BLaER1 (cell line): ENCODE data around the gene CCDC78.
A peak's percentile ranks its signal among the peaks of the same experiment; 100 is the strongest.

Experiments
- H3K27ac ChIP-seq: shearing (Covaris generic); formaldehyde crosslinking; 2 replicates; pipeline ENCODE4 v1.8.1; 2022
- H3K27me3 ChIP-seq: shearing (Covaris generic); formaldehyde crosslinking; 2 replicates; pipeline ENCODE4 v1.8.1; 2022
- H3K36me3 ChIP-seq: shearing (Covaris generic); formaldehyde crosslinking; 2 replicates; pipeline ENCODE4 v1.8.1; 2022
- H3K4me1 ChIP-seq: shearing (Covaris generic); formaldehyde crosslinking; 2 replicates; pipeline ENCODE4 v1.8.1; 2022
- H3K4me2 ChIP-seq: shearing (Covaris generic); formaldehyde crosslinking; 2 replicates; pipeline ENCODE4 v1.8.1; 2022
- H3K4me3 ChIP-seq: shearing (Covaris generic); formaldehyde crosslinking; 2 replicates; pipeline ENCODE4 v1.8.1; 2022
- H3K9ac ChIP-seq: shearing (Covaris generic); formaldehyde crosslinking; 2 replicates; pipeline ENCODE4 v1.8.1; 2022
- H3K9me3 ChIP-seq: shearing (Covaris generic); formaldehyde crosslinking; 2 replicates; pipeline ENCODE4 v1.8.1; 2022
- H4K20me1 ChIP-seq: shearing (Covaris generic); formaldehyde crosslinking; 2 replicates; pipeline ENCODE4 v1.8.1; 2022
- Cebpa-rat ChIP-seq: shearing (Covaris generic); IDR thresholded peaks from 2 replicates; pipeline ENCODE4 v1.8.1; 2022

CCDC78 gene

DNA sequence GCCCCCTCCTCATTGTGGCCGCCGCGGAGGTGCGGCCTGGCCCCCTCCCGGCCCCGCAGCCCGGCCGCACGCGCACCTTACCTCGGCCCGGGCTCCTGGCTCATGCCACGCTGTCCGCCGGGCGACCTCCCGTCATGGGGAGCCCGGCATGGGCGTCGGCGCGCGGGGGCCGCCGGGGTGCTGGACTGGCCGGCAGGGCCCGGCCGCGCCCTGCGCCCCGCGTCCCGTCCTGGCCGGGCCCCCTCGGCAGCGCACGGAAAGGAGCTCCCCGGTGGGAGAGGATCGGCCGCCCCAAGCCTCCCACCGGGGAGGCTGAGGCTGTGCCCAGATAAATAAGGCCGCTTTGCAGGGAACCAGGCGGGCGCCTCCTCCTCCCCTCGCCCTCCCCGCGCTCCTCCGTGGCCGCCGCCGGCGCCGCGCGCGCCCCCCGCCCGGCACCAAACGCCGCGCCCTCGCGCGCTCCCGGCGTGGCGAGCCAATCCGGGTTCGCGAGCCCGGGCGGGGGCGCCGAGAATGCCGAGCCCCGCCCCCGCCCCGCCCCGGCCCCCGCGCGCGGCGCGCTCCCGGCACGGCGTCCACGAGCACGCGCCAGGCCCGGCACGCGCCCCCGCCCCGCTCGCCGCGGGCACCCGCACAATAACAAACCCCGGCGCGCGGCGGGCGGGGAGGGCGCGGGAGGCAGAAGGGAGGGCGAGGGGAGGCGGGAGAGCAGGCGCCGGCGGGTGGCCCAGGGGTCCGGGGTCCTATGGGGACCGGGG, 20.6 kb downstream of the CCDC78 start, which contains the start of gene FBXL16:
Gene FBXL16 (minus strand): TSS at position 371 of the 758 bp plus-strand sequence. CDS start 8,396 bp downstream, outside the sequence.
- Histone ChIP-seq H3K4me3 (peak within 1 kb of the TSS; percentile 65), H3K4me2 (peak within 1 kb of the TSS; percentile 90), H4K20me1 (peaks cover 88% of the 10 kb centered on the region), H3K36me3 (no peaks in the 10 kb centered on the region), H3K9ac (no peak within 1 kb of the TSS), H3K27me3 (peaks cover 100% of the 10 kb centered on the region), H3K9me3 (no peaks in the 10 kb centered on the region), H3K27ac (no peak within 1 kb of the TSS), H3K4me1 (peaks cover 27% of the 10 kb centered on the region)
- TF ChIP-seq Cebpa-rat, result no peak

DNA sequence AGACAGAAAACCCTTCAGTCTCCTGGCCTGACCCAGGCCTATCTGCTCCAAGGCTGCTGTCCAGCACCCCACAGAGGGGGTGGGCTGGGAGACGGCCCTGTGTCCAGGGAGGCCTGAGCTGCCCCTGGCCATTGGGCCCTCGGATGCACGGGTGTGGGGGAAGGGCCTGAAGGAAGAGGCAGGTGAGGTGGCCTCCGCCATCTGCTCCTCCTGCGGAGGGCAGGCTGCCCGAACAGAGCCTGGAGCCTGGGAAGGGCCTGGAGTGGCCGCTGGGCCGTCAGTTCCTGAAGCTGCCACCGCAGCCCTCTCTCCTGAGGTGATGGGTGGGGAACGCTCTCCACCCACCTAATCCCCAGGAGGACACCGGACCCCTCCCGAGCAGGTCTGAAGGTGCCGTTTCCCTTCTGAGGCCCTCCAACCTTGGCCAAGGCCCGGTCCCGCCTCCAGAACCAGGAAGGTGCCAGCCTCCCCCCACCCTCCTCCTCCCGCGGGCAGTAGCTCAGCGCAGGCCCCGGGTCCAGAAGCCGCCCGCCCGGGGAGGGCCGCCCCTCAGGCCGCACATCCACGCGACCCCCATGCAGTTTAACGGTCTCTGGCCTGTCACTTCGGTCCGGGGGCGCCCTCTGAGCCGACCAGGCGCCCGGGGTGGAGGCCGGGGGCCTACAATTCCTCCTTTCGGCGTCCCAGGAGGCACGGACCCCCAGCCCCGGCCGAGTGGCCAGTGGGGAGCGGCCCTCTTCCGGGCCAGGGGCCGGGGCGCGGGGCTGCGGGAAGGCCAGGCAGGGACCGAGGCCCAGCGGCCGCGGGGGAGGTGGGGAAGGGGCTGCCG, 21.5 kb downstream of the CCDC78 start:
- Histone ChIP-seq H3K9me3 (no peaks in the 10 kb centered on the region), H3K4me1 (peaks cover 18% of the 10 kb centered on the region), H3K9ac (no peak overlapping the region), H3K36me3 (no peaks in the 10 kb centered on the region), H3K27me3 (peaks cover 100% of the 10 kb centered on the region), H3K27ac (no peak overlapping the region), H3K4me3 (peak overlapping the region; percentile 65; the same call in 1 of the 2 replicates), H4K20me1 (peaks cover 88% of the 10 kb centered on the region), H3K4me2 (peak overlapping the region; percentile 90)
- no peak for TF ChIP-seq Cebpa-rat

DNA sequence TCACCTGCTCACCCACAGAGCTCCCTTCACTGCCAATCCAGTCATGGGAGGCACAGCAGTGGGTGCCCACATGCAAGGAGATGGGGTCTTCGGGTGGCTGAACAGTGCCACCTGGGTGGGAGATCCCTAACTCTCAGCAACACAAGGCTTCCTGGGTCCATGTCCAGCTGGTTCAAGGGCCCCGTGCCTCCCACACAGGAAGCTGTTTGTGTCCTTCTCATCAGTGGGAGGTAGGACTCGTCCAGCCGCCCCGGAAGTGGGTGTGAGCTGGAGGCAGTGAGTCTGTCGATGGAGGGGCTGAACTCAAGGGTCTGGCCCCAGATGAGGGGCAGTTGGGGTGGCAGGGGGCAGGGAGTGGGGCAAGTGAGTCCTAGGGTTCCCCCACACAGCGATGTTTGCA, 22.2 kb downstream of the CCDC78 start:
- no peak for TF ChIP-seq Cebpa-rat
- H3K4me1 ChIP-seq, result peaks cover 14% of the 10 kb centered on the region; the same call in 1 of the 2 replicates
- no peak overlapping the region for H3K9ac ChIP-seq
- no peaks in the 10 kb centered on the region for H3K36me3 ChIP-seq
- no peak overlapping the region for H3K27ac ChIP-seq
- H3K9me3 ChIP-seq, result no peaks in the 10 kb centered on the region
- H4K20me1 ChIP-seq, result peaks cover 86% of the 10 kb centered on the region
- H3K27me3 ChIP-seq, result peaks cover 100% of the 10 kb centered on the region
- no peak overlapping the region for H3K4me3 ChIP-seq
- H3K4me2 ChIP-seq, result no peak overlapping the region

DNA sequence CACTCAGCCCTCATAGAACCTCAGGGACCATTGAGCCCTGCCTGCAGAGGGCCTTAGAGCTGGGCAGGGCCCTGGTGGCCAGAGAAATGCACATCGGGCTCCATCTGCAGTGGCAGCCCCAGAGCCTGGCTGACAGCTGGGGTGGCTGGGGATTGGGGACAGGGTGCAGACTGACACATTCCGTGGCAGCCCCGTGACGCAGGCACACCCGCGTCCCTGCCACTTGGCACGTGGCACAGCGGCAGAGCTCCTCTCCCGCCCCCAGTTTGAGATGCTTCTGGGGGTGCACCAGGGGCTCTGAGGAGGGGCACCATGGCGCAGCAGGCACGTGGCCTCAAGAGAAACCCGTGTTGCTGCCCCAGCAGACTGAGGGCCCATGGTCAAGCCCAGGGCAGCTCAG, 22.8 kb downstream of the CCDC78 start:
- Histone ChIP-seq H3K4me1 (peaks cover 14% of the 10 kb centered on the region; the same call in 1 of the 2 replicates), H3K27me3 (peaks cover 100% of the 10 kb centered on the region)

DNA sequence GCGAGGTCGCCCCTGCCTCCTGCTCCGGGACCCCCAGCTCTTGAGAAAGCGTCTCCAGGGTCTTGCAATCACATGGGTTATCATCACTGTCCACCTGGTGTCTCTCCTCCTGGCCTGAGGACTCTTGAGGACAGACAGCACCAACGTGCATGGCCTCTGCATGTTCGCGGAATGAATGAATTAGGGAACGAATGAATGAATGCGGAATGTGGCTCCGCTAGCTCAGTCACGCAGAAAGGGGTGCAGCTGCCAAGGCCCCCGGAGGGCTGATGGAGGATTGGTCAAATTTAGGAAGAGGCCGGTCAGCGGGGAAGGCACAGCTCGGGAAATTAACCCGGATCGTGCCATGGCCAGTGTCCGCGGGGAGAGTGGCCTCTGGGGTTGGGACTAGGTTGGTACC, 23.9 kb downstream of the CCDC78 start:
- Histone ChIP-seq H3K9ac (no peak overlapping the region), H3K4me2 (no peak overlapping the region), H3K9me3 (no peaks in the 10 kb centered on the region), H3K4me3 (no peak overlapping the region), H4K20me1 (peaks cover 81% of the 10 kb centered on the region), H3K36me3 (no peaks in the 10 kb centered on the region), H3K27me3 (peaks cover 100% of the 10 kb centered on the region), H3K27ac (no peak overlapping the region), H3K4me1 (peaks cover 14% of the 10 kb centered on the region; the same call in 1 of the 2 replicates)
- no peak for TF ChIP-seq Cebpa-rat

More for the DNA sequence above, 22.8 kb downstream of the CCDC78 start:
- no peak overlapping the region for H3K4me2 ChIP-seq
- no peaks in the 10 kb centered on the region for H3K9me3 ChIP-seq
- peaks cover 89% of the 10 kb centered on the region for H4K20me1 ChIP-seq
- H3K4me3 ChIP-seq, result no peak overlapping the region
- H3K9ac ChIP-seq, result no peak overlapping the region
- no peak for TF ChIP-seq Cebpa-rat
- no peaks in the 10 kb centered on the region for H3K36me3 ChIP-seq
- no peak overlapping the region for H3K27ac ChIP-seq

DNA sequence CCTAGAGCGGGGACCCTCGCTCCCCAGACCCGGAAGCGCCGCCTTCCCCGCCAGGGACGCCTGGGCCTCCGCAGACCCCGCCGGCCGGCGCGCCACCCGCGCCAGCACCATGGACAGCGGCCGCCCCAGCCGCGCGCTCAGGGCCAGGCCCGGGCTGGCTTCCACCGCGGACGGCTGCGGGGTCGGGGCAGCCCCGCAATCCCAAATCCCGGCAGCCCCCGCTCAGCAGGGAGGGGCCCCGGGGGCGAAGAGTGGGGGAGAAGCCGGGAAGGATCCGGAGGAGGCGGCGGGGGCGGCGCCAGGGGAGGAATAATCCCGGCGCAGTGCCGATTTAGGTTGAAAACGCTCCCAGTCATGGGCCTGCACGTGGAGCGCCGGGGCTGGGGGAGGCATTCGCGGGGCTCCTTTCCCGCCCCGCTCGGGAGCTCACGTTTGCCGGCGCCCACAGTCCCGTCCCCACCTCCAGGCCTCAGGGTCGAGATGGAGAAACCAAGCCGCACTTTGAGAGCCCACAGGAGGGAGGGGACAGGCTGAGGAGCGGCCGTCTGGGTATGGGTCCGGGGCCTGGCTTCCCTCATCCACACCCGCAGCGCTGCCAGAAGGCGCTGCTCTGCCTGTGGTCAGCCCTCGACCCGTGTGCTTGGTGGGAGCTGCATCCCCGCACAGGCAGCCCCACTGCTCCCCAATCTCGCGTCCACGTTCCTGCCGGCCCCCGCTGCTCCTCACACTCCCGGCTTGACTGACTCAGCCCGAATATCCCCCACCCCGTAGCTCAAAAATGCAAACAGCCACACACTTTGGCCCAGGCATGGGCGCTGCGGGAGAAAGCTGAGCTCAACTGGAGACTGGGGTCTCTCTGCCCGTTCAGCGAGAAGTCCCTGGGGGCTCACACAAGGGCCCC, 25.3 kb downstream of the CCDC78 start:
- H3K9ac ChIP-seq, result no peak overlapping the region
- peaks cover 6% of the 10 kb centered on the region for H3K4me1 ChIP-seq
- H3K4me3 ChIP-seq, result no peak overlapping the region
- peaks cover 99% of the 10 kb centered on the region for H3K27me3 ChIP-seq
- no peak for TF ChIP-seq Cebpa-rat
- no peaks in the 10 kb centered on the region for H3K9me3 ChIP-seq
- peaks cover 72% of the 10 kb centered on the region for H4K20me1 ChIP-seq
- no peak overlapping the region for H3K4me2 ChIP-seq
- H3K27ac ChIP-seq, result no peak overlapping the region
- H3K36me3 ChIP-seq, result no peaks in the 10 kb centered on the region

DNA sequence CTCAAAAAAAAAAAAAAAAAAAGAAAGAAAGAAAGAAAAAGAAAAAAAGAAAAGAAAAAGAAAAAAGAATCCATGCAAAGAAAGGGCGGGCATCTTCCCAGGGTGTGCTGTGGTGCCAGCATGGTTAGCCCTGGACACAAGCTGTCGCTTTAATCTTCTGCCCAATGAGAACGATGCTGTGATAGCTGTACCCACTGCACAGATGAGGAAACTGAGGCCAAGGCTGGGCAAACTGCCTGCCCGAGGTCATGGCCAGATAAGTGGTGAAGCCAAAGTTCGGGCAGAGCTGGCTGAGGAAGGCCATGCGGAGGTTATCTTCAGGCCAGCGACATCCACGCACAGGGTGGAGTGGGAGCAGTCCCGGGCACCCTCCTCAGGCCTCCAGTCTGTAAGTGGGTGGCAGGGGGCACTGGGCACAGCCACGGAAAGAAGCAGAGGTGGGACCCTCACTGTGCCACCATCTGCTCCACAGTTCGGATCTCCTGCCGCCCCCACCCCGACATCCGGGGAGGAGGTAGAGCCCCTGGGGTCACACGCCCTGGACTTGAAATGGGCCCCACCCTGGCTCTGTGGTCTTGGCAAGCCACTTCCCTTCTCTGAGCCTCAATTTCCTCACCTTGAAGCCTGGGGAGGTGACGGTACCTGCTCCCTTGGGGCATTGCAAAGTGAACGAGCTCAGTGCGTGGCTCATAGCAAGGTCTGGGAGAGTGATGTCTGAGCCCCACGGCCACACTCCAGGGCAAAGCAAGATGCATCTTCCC, 27.2 kb downstream of the CCDC78 start:
- Histone ChIP-seq H3K9me3 (no peaks in the 10 kb centered on the region), H3K4me1 (peaks cover 21% of the 10 kb centered on the region), H3K4me3 (no peak overlapping the region), H3K4me2 (no peak overlapping the region), H3K36me3 (no peaks in the 10 kb centered on the region), H4K20me1 (peaks cover 76% of the 10 kb centered on the region), H3K27me3 (peaks cover 99% of the 10 kb centered on the region), H3K9ac (no peak overlapping the region), H3K27ac (no peak overlapping the region)
- TF ChIP-seq Cebpa-rat, result no peak

DNA sequence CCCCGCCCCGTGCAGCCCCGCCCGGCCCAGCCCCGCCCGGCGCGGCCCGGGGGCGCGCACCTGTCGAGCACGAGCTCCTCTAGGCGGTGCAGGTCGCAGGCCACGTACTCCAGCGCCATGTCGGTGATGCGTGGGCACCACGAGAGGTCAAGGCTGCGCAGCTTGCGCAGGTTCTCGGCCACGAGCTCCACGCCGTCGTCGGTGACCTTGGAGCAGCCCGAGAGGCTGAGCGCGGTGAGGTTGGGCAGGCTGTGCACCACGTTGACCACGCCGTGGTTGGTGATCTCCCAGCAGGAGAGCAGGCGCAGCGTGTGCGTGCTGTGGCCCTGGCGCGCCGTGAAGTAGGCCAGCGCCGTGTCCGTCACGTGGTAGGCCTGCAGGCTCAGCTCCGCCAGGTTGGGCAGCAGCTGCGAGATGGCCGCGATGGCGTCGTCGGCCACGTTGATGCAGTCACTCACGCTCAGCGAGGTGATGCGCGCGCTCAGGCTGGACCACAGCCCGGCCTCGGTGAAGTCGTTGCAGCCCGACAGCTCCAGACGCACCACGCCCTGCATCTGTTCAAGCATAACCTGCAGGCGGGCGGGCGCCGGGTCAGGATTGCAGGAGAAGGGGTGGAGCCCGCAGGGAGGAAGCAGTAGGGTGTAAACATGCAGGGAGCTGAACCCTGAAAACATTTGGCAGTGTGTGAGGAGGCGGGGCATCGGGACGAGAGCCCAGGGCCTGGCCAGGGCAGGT, 30.7 kb downstream of the CCDC78 start:
- peaks cover 32% of the 10 kb centered on the region for H3K4me1 ChIP-seq
- TF ChIP-seq Cebpa-rat, result no peak
- peaks cover 96% of the 10 kb centered on the region for H3K27me3 ChIP-seq
- no peaks in the 10 kb centered on the region for H3K36me3 ChIP-seq
- H3K27ac ChIP-seq, result no peak overlapping the region
- peak overlapping the region; percentile 35; the same call in 1 of the 2 replicates for H3K9ac ChIP-seq
- no peaks in the 10 kb centered on the region for H3K9me3 ChIP-seq
- peak overlapping the region; percentile 98 for H3K4me2 ChIP-seq
- peak overlapping the region; percentile 64 for H3K4me3 ChIP-seq
- peaks cover 50% of the 10 kb centered on the region for H4K20me1 ChIP-seq
